H9 (cell line): ENCODE data around the gene FAHD2A. TPM values are rescaled to one million over a fixed set of nuclear protein-coding genes. Genes with fewer than 3 reads are reported as not detected.

ENCODE experiments used
- DNase-seq: peaks from one replicate; pipeline ENCODE4 v3.0.0-alpha.2; 2017
- H2AFZ ChIP-seq: one replicate; pipeline ENCODE4 v1.6.1; 2013; ENCODE audit warnings: mild to moderate bottlenecking, low read length, control low read depth, moderate library complexity
- H2AK5ac ChIP-seq: 2 replicates; pipeline ENCODE4 v1.6.1; 2013; ENCODE audit warnings: low read length, control low read depth, mixed read lengths; ENCODE audit not compliant: insufficient read length
- H2BK120ac ChIP-seq: one replicate; pipeline ENCODE4 v1.6.1; 2013; ENCODE audit warnings: low read depth, mild to moderate bottlenecking, low read length, control low read depth, inconsistent platforms; ENCODE audit not compliant: poor library complexity, severe bottlenecking
- H2BK12ac ChIP-seq: 2 replicates; pipeline ENCODE4 v1.6.1; 2013; ENCODE audit warnings: low read length, control low read depth, mixed read lengths, low read depth; ENCODE audit not compliant: insufficient read length
- H2BK15ac ChIP-seq: 2 replicates; pipeline ENCODE4 v1.6.1; 2013; ENCODE audit warnings: low read depth, low read length, control low read depth
- H2BK20ac ChIP-seq: one replicate; pipeline ENCODE4 v1.6.1; 2013; ENCODE audit warnings: low read depth, mild to moderate bottlenecking, low read length, control low read depth, inconsistent platforms; ENCODE audit not compliant: poor library complexity, severe bottlenecking
- H2BK5ac ChIP-seq: 2 replicates; pipeline ENCODE4 v1.6.1; 2013; ENCODE audit warnings: low read length, control low read depth, mixed read lengths; ENCODE audit not compliant: insufficient read length
- H3K14ac ChIP-seq: 2 replicates; pipeline ENCODE4 v1.6.1; 2013; ENCODE audit warnings: low read length, control low read depth; ENCODE audit not compliant: insufficient read depth
- H3K18ac ChIP-seq: 2 replicates; pipeline ENCODE4 v1.6.1; 2013; ENCODE audit warnings: low read depth, mild to moderate bottlenecking, mixed read lengths, low read length, control low read depth; ENCODE audit not compliant: insufficient read length
- H3K23ac ChIP-seq: 2 replicates; pipeline ENCODE4 v1.6.1; 2013; ENCODE audit warnings: low read length, control low read depth, mixed read lengths, low read depth; ENCODE audit not compliant: insufficient read length
- H3K23me2 ChIP-seq: 2 replicates; pipeline ENCODE4 v1.6.1; 2013; ENCODE audit warnings: low read depth, mild to moderate bottlenecking, mixed read lengths, low read length, control low read depth; ENCODE audit not compliant: insufficient read length, poor library complexity, severe bottlenecking
- H3K27ac ChIP-seq: 2 replicates; pipeline ENCODE4 v1.5.1; 2013; ENCODE audit warnings: low read length, control low read depth, mixed read lengths, low read depth; ENCODE audit not compliant: insufficient read length
- H3K27me3 ChIP-seq: 2 replicates; pipeline ENCODE4 v1.6.1; 2013; ENCODE audit warnings: low read length, control low read depth, inconsistent platforms; ENCODE audit not compliant: insufficient read depth
- H3K4ac ChIP-seq: 2 replicates; pipeline ENCODE4 v1.6.1; 2013; ENCODE audit warnings: low read depth, mild to moderate bottlenecking, control low read depth, inconsistent platforms, low read length, moderate library complexity
- H3K4me1 ChIP-seq: 2 replicates; pipeline ENCODE4 v1.6.1; 2013; ENCODE audit warnings: low read length, control low read depth, inconsistent platforms; ENCODE audit not compliant: insufficient read depth
- H3K4me2 ChIP-seq: 2 replicates; pipeline ENCODE4 v1.6.1; 2013; ENCODE audit warnings: low read length, control low read depth, mixed read lengths; ENCODE audit not compliant: insufficient read length, insufficient read depth
- H3K56ac ChIP-seq: 2 replicates; pipeline ENCODE4 v1.6.1; 2013; ENCODE audit warnings: low read depth, mild to moderate bottlenecking, mixed read lengths, low read length, control low read depth; ENCODE audit not compliant: insufficient read length
- H3K79me1 ChIP-seq: 2 replicates; pipeline ENCODE4 v1.6.1; 2013; ENCODE audit warnings: low read depth, mild to moderate bottlenecking, moderate library complexity, low read length, control low read depth, inconsistent platforms; ENCODE audit not compliant: insufficient read depth, poor library complexity, severe bottlenecking
- H3K79me2 ChIP-seq: 2 replicates; pipeline ENCODE4 v1.6.1; 2013; ENCODE audit warnings: low read length, control low read depth, inconsistent platforms; ENCODE audit not compliant: insufficient read depth
- H3K9ac ChIP-seq: 2 replicates; pipeline ENCODE4 v1.6.1; 2013; ENCODE audit warnings: low read length, control low read depth, mixed read lengths; ENCODE audit not compliant: insufficient read length; ENCODE audit errors: extremely low read depth
- H3K9me3 ChIP-seq: one replicate; pipeline ENCODE4 v1.6.1; 2013; ENCODE audit warnings: low read depth, low read length, inconsistent platforms; ENCODE audit not compliant: control insufficient read depth
- H3T11ph ChIP-seq: one replicate; pipeline ENCODE4 v1.6.1; 2013; ENCODE audit warnings: mild to moderate bottlenecking, low read length, control low read depth, inconsistent platforms
- H4K20me1 ChIP-seq: one replicate; pipeline ENCODE4 v1.6.1; 2013; ENCODE audit not compliant: control insufficient read depth, insufficient read length, insufficient read depth
- H4K5ac ChIP-seq: 2 replicates; pipeline ENCODE4 v1.6.1; 2013; ENCODE audit warnings: low read depth, mild to moderate bottlenecking, mixed read lengths, low read length, control low read depth; ENCODE audit not compliant: insufficient read length
- H4K8ac ChIP-seq: replicated peaks from 2 replicates; pipeline ENCODE4 v1.6.1; 2013; ENCODE audit warnings: low read length, control low read depth, mixed read lengths, low read depth; ENCODE audit not compliant: insufficient read length
- H4K91ac ChIP-seq: 2 replicates; pipeline ENCODE4 v1.6.1; 2013; ENCODE audit warnings: low read depth, mild to moderate bottlenecking, moderate library complexity, mixed read lengths, low read length, control low read depth; ENCODE audit not compliant: insufficient read length
- H3K27ac Mint-ChIP-seq, 3 experiments: 2 replicates in 2 of 3; 3 replicates in 1 of 3; pipeline ENCODE4 v1.8.0; 2020 to 2021; ENCODE audit warnings: mixed read lengths in 3 of 3, mild to moderate bottlenecking in 1 of 3, moderate library complexity in 1 of 3
- H3K27me3 Mint-ChIP-seq: 2 replicates; pipeline ENCODE4 v1.8.0; 2021; ENCODE audit warnings: low read depth, mild to moderate bottlenecking, moderate library complexity, mixed read lengths
- H3K36me3 Mint-ChIP-seq, 3 experiments: 2 replicates in 2 of 3; 3 replicates in 1 of 3; pipeline ENCODE4 v1.8.0; 2020 to 2021; ENCODE audit warnings: low read depth in 3 of 3, mixed read lengths in 3 of 3; ENCODE audit not compliant: insufficient read depth in 1 of 3
- H3K4me1 Mint-ChIP-seq, 2 experiments: 2 replicates each; pipeline ENCODE4 v1.8.0; 2020; ENCODE audit warnings: mixed read lengths in 2 of 2
- H3K4me3 Mint-ChIP-seq, 2 experiments: 2 replicates in 1 of 2; 3 replicates in 1 of 2; pipeline ENCODE4 v1.8.0; 2020 to 2021; ENCODE audit warnings: mild to moderate bottlenecking in 2 of 2, mixed read lengths in 2 of 2, moderate library complexity in 1 of 2
- H3K9me3 Mint-ChIP-seq, 2 experiments: 2 replicates in 1 of 2; 3 replicates in 1 of 2; pipeline ENCODE4 v1.8.0; 2020; ENCODE audit warnings: mild to moderate bottlenecking in 2 of 2, mixed read lengths in 2 of 2, moderate library complexity in 1 of 2
- CTCF ChIP-seq: fragments of 200-600 bp; sonication (generic); conservative IDR thresholded peaks from 3 replicates; pipeline ENCODE4 v1.8.0; 2021; ENCODE audit warnings: antibody characterized with exemption, mild to moderate bottlenecking
- WGBS: extraction: QIAGEN DNeasy Blood & Tissue Kit; methylation state at CpG from one replicate; pipeline ENCODE4 v1.1.7; 2013; ENCODE audit warnings: missing lambda C conversion rate, low lambda C conversion rate, mixed read lengths; ENCODE audit not compliant: insufficient read length; ENCODE audit errors: extremely low coverage; 5-methylcytosine and 5-hydroxymethylcytosine counted together
- total RNA-seq: library from RNA; stranded (reverse); gene quantifications from 2 replicates; pipeline ENCODE4 v1.2.1, GENCODE V29; 2021

The FAHD2A gene
- total RNA-seq, 1 experiment from 2014 or later: 39.8 TPM

DNA sequence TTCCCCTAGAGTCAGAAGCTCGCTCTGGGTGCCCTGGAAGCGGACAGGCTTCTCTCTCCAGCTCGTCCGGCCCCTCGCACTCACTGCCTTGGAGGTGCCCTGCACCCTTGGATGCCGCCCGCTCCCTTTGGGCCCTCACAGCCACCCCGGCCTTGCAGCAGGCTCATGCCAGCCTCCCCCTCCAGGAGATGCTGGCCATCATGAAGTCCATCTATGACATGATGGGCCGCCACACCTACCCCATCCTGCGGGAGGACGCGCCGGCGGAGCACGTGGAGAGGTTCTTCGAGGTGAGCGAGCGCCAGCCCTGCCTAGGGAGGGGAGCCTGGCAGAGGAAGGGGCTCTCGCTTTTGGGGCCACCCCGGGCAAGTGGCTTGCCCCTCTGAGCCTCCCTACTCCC, 20.3 kb upstream of the FAHD2A start:
- no peaks in the 10 kb centered on the region for H3K27me3 ChIP-seq
- Mint-ChIP-seq H3K27ac (no peak overlapping the region), H3K27me3 (peaks cover 13% of the 10 kb centered on the region), H3K36me3 (no peaks in the 10 kb centered on the region), H3K9me3 (no peaks in the 10 kb centered on the region), H3K4me1 (peaks cover 7 to 14% of the 10 kb centered on the region in 2 experiments), H3K4me3 (no peak overlapping the region)
- no peak overlapping the region for H3K4me2 ChIP-seq
- no peak overlapping the region for H2BK20ac ChIP-seq
- no peak overlapping the region for H4K5ac ChIP-seq
- H3K27ac ChIP-seq: no peak overlapping the region
- no peak for TF ChIP-seq CTCF
- H2BK120ac ChIP-seq: no peak overlapping the region
- DNase-seq: no peak
- H3K23ac ChIP-seq: no peak overlapping the region
- no peaks in the 10 kb centered on the region for H3K9me3 ChIP-seq
- no peak overlapping the region for H3T11ph ChIP-seq
- H3K9ac ChIP-seq: no peak overlapping the region
- no peaks in the 10 kb centered on the region for H3K4me1 ChIP-seq
- H2AK5ac ChIP-seq: no peak overlapping the region
- H3K79me2 ChIP-seq: no peaks in the 10 kb centered on the region
- no peak overlapping the region for H3K56ac ChIP-seq
- WGBS: no CpG with 5 or more reads among the region's 20 CpGs
- H2BK15ac ChIP-seq: no peak overlapping the region
- H3K23me2 ChIP-seq: no peaks in the 10 kb centered on the region
- H2BK12ac ChIP-seq: no peak overlapping the region
- no peaks in the 10 kb centered on the region for H3K79me1 ChIP-seq
- H3K14ac ChIP-seq: no peak overlapping the region
- H4K91ac ChIP-seq: no peak overlapping the region
- H4K8ac ChIP-seq: no peak overlapping the region
- no peak overlapping the region for H2AFZ ChIP-seq
- H3K18ac ChIP-seq: no peak overlapping the region
- no peaks in the 10 kb centered on the region for H4K20me1 ChIP-seq
- no peak overlapping the region for H3K4ac ChIP-seq
- H2BK5ac ChIP-seq: no peak overlapping the region
